K562 (cell line): ENCODE data around the gene SPATC1L. TPM values are rescaled to one million over a fixed set of nuclear protein-coding genes. Genes with fewer than 3 reads are reported as not detected.

ENCODE experiments used
- CHD1 ChIP-seq: fragments of 200-600 bp; sonication (generic); IDR thresholded peaks from one replicate; pipeline ENCODE4 v1.6.1; 2012; ENCODE audit warnings: mild to moderate bottlenecking, moderate library complexity, low read length, inconsistent platforms
- CHD7 ChIP-seq: fragments of 200-600 bp; sonication (generic); IDR thresholded peaks from one replicate; pipeline ENCODE4 v1.6.1; 2012; ENCODE audit warnings: mild to moderate bottlenecking, low read depth, low read length, inconsistent platforms
- CREB1 ChIP-seq, 2 experiments: sonication (generic) in 1 of 2; formaldehyde crosslinking in 1 of 2; IDR thresholded peaks; 2 replicates each; pipeline versions ENCODE4 v1.6.1 to v1.8.0; 2012 to 2022; ENCODE audit warnings: inconsistent platforms in 1 of 2, mild to moderate bottlenecking in 1 of 2, missing genetic modification reagents in 1 of 2, moderate library complexity in 1 of 2
- FOXK1 ChIP-seq: sonication (generic); formaldehyde crosslinking; IDR thresholded peaks from 2 replicates; pipeline ENCODE4 v1.8.0; 2022; ENCODE audit warnings: missing genetic modification reagents, mild to moderate bottlenecking, borderline replicate concordance
- MTA2 ChIP-seq: fragments of 450-650 bp; IDR thresholded peaks from 2 replicates; pipeline ENCODE4 v1.6.1; 2016; ENCODE audit warnings: low read depth
- POLR2G ChIP-seq: fragments of 200-400 bp; formaldehyde crosslinking; IDR thresholded peaks from 2 replicates; pipeline ENCODE4 v1.6.1; 2017; ENCODE audit warnings: low read depth, mild to moderate bottlenecking, antibody characterized with exemption, low read length, moderate library complexity
- PTBP1 ChIP-seq: fragments of 200-400 bp; formaldehyde crosslinking; IDR thresholded peaks from 2 replicates; pipeline ENCODE4 v1.6.1; 2017; ENCODE audit warnings: low read depth, low read length
- RREB1 ChIP-seq: fragments of 250-450 bp; sonication (Bioruptor Pico); IDR thresholded peaks from 2 replicates; pipeline ENCODE4 v1.4.0; 2020
- U2AF2 ChIP-seq: fragments of 200-400 bp; formaldehyde crosslinking; optimal IDR thresholded peaks from 2 replicates; pipeline ENCODE3; 2017; ENCODE audit warnings: low read depth, mild to moderate bottlenecking, low read length
- ZKSCAN8 ChIP-seq: fragments of 200-800 bp; sonication (Bioruptor generic); IDR thresholded peaks from 2 replicates; pipeline ENCODE4 v1.6.1; 2016; ENCODE audit warnings: missing genetic modification characterization, missing compliant biosample characterization
- ZNF3 ChIP-seq: fragments of 250-450 bp; sonication (Bioruptor Pico); IDR thresholded peaks from 2 replicates; pipeline ENCODE4 v1.5.0; 2021; ENCODE audit warnings: mild to moderate bottlenecking, moderate library complexity
- polyA plus RNA-seq, 8 experiments: library from polyadenylated mRNA; depleted of rRNA in 4 of 8; stranded (reverse) in 5 of 8; unstranded in 3 of 8; fragments of >200 nt; fragmentation: Nextera tagmentation in 2 of 8; fragmentation: Illumina TruSeq in 1 of 8; extraction: Ambion mirVana in 2 of 8; extraction: Trizol in 1 of 8; gene quantifications; 2 replicates each; pipeline versions ENCODE4 v1.2.1 to v1.2.3, GENCODE V29; 2011 to 2014; ENCODE audit warnings: inconsistent platforms in 1 of 8, missing spikeins in 1 of 8
- total RNA-seq, 7 experiments: library from RNA; depleted of rRNA in 6 of 7; stranded (reverse); fragments of >200 nt in 6 of 7; fragmentation: Illumina TruSeq in 2 of 7; extraction: Trizol in 2 of 7; gene quantifications; 2 replicates each; pipeline versions ENCODE4 v1.2.1 to v1.2.3, GENCODE V29; 2011 to 2021; ENCODE audit warnings: low replicate concordance in 1 of 7

Gene SPATC1L
- total and polyA plus RNA-seq, 9 of the 15 experiments (the other 6 are each of a cell fraction or from before 2014, with no cell fraction given), result 0.14 to 121 (median 34.0) TPM; not detected in 1

- TF ChIP-seq CHD7, result no peak
- TF ChIP-seq PTBP1, result no peak
- TF ChIP-seq U2AF2, result no peak
- TF ChIP-seq RREB1 (CRISPR knock-in tag), result no peak
- no peak for TF ChIP-seq CREB1 (IDR thresholded peaks at IDR 0.05)
- TF ChIP-seq CREB1 (CRISPR knock-in tag; IDR thresholded peaks at IDR 0.05), result no peak
- TF ChIP-seq ZNF3 (CRISPR knock-in tag), result no peak
- TF ChIP-seq ZKSCAN8 (CRISPR knock-in tag), result no peak
- TF ChIP-seq MTA2, result no peak
- no peak for TF ChIP-seq CHD1
- no peak for TF ChIP-seq FOXK1
- 0 out of 2 replicates have a peak, but pooled peaks have one; percentile 13 for TF ChIP-seq POLR2G
These were observed 9.6 kb upstream of the SPATC1L start (continued) for GRCh38 chr21:46193829-46194373.
